Keratinocyte (primary cell): ENCODE data around the gene MEA1. TPM values are rescaled to one million over a fixed set of nuclear protein-coding genes. Genes with fewer than 3 reads are reported as not detected.
A peak's percentile ranks its signal among the peaks of the same experiment; 100 is the strongest.

ENCODE experiments used
- DNase-seq: peaks from one replicate; pipeline ENCODE4 v3.0.0-alpha.2; 2011; ENCODE audit warnings: low read depth, missing footprints, low spot score
- FAIRE-seq: peaks from 2 replicates; lab custom pipeline; 2011; peaks lifted over from hg19 to GRCh38; lab: Jason Lieb, UNC
- H2AFZ ChIP-seq: 2 replicates; pipeline ENCODE4 v1.6.0; 2012; ENCODE audit warnings: low read length, control low read depth, inconsistent platforms; ENCODE audit not compliant: control insufficient read depth
- H3K27ac ChIP-seq: 2 replicates; pipeline ENCODE4 v1.5.1; 2011; ENCODE audit warnings: low read length; ENCODE audit not compliant: control insufficient read depth, insufficient read depth
- H3K27me3 ChIP-seq: 3 replicates; pipeline ENCODE4 v1.6.0; 2011; ENCODE audit warnings: low read length; ENCODE audit not compliant: control insufficient read depth, insufficient read depth; ENCODE audit errors: extremely low read depth
- H3K36me3 ChIP-seq, 2 experiments: 2 replicates in 1 of 2; 3 replicates in 1 of 2; pipeline ENCODE4 v1.5.1; 2011; ENCODE audit warnings: low read length in 2 of 2, mild to moderate bottlenecking in 1 of 2; ENCODE audit not compliant: control insufficient read depth in 2 of 2, insufficient read depth in 2 of 2; ENCODE audit errors: extremely low read depth in 1 of 2
- H3K4me1 ChIP-seq: 3 replicates; pipeline ENCODE4 v1.5.1; 2011; ENCODE audit warnings: low read length; ENCODE audit not compliant: control insufficient read depth, insufficient read depth; ENCODE audit errors: extremely low read depth
- H3K4me2 ChIP-seq: 3 replicates; pipeline ENCODE4 v1.6.0; 2011; ENCODE audit warnings: low read depth, low read length; ENCODE audit not compliant: control insufficient read depth, insufficient read depth; ENCODE audit errors: extremely low read depth
- H3K4me3 ChIP-seq, 3 experiments: fragments of 200-600 bp in 1 of 3; sonication (generic) in 1 of 3; 2 replicates in 2 of 3; 3 replicates in 1 of 3; pipeline ENCODE4 v1.5.1; 2011 to 2016; ENCODE audit warnings: low read length in 3 of 3, mild to moderate bottlenecking in 3 of 3, control low read depth in 2 of 3, inconsistent platforms in 1 of 3, low read depth in 1 of 3, mixed read lengths in 1 of 3, mixed run types in 1 of 3, moderate library complexity in 1 of 3; ENCODE audit not compliant: control insufficient read depth in 2 of 3, insufficient read depth in 2 of 3; ENCODE audit errors: extremely low read depth in 1 of 3
- H3K79me2 ChIP-seq: 2 replicates; pipeline ENCODE4 v1.6.0; 2012; ENCODE audit warnings: low read length; ENCODE audit not compliant: control insufficient read depth, insufficient read depth
- H3K9ac ChIP-seq: 3 replicates; pipeline ENCODE4 v1.6.0; 2011; ENCODE audit warnings: low read length; ENCODE audit not compliant: control insufficient read depth, insufficient read depth; ENCODE audit errors: extremely low read depth
- H3K9me1 ChIP-seq: 3 replicates; pipeline ENCODE4 v1.6.0; 2011; ENCODE audit warnings: low read length; ENCODE audit not compliant: control insufficient read depth, insufficient read depth; ENCODE audit errors: extremely low read depth
- H3K9me3 ChIP-seq: 2 replicates; pipeline ENCODE4 v1.5.1; 2012; ENCODE audit warnings: low read depth, low read length; ENCODE audit not compliant: control insufficient read depth
- H4K20me1 ChIP-seq: 3 replicates; pipeline ENCODE4 v1.6.0; 2011; ENCODE audit warnings: low read length; ENCODE audit not compliant: control insufficient read depth, insufficient read depth; ENCODE audit errors: extremely low read depth
- CTCF ChIP-seq, 3 experiments: IDR thresholded peaks in 1 of 3; conservative IDR thresholded peaks in 1 of 3; optimal IDR thresholded peaks in 1 of 3; 2 replicates in 2 of 3; 3 replicates in 1 of 3; pipeline versions ENCODE3 to v1.5.1; 2011; ENCODE audit warnings: low read length in 3 of 3, mild to moderate bottlenecking in 3 of 3, moderate library complexity in 2 of 3, control low read depth in 1 of 3, inconsistent platforms in 1 of 3; ENCODE audit not compliant: insufficient read depth in 2 of 3; ENCODE audit errors: extremely low read depth in 1 of 3
- EZH2 ChIP-seq: IDR thresholded peaks from one replicate; pipeline ENCODE4 v1.6.1; 2012; ENCODE audit warnings: inconsistent platforms, mild to moderate bottlenecking, low read length, moderate library complexity
- dilution Hi-C: fragments of 300-500 bp; cut with MboI; formaldehyde crosslinking; loops from one replicate; pipeline ENCODE4 v1.7.0; 2020; ENCODE audit warnings: low sequenced_read_pairs; ENCODE audit not compliant: extremely low pct_ligation_motif_present
- polyA plus RNA-seq, 5 experiments: library from polyadenylated mRNA; depleted of rRNA in 3 of 5; stranded (reverse) in 3 of 5; stranded (forward) in 1 of 5; unstranded in 1 of 5; fragments of >200 nt; gene quantifications; 1 replicate in 1 of 5; 2 replicates in 3 of 5; 3 replicates in 1 of 5; pipeline versions ENCODE4 v1.2.1 to v1.2.3, GENCODE V29; 2011 to 2012; ENCODE audit warnings: missing spikeins in 2 of 5, low read depth in 1 of 5, low replicate concordance in 1 of 5

The MEA1 gene
- polyA plus RNA-seq, 1 donor (not counting 4 experiments of a cell fraction or from before 2014, with no cell fraction given), result 76.1 TPM

- peaks cover 8% of the 10 kb centered on the region for H3K4me1 ChIP-seq
- H4K20me1 ChIP-seq, result no peaks in the 10 kb centered on the region
- H2AFZ ChIP-seq, result no peak overlapping the region
- H3K79me2 ChIP-seq, result peaks cover 8% of the 10 kb centered on the region
- peaks cover 32 to 45% of the 10 kb centered on the region in 2 experiments for H3K36me3 ChIP-seq
- no peak overlapping the region for H3K9ac ChIP-seq
- H3K4me2 ChIP-seq, result no peak overlapping the region
- FAIRE-seq (no peak), DNase-seq (no peak)
- H3K27ac ChIP-seq, result no peak overlapping the region
- dilution Hi-C loops, result no loop called here
- H3K27me3 ChIP-seq, result no peaks in the 10 kb centered on the region
- H3K9me3 ChIP-seq, result no peaks in the 10 kb centered on the region
- H3K4me3 ChIP-seq, result no peak overlapping the region
- no peaks in the 10 kb centered on the region for H3K9me1 ChIP-seq
- peak; percentile 41 to 69 (median 66) for TF ChIP-seq CTCF (optimal IDR thresholded peaks at IDR 0.05 in 1 of 3, IDR thresholded peaks at IDR 0.05 in 1 of 3, conservative IDR thresholded peaks at IDR 0.05 in 1 of 3; ENCODE audit: extremely low read depth in 1 of 3, insufficient read depth in 2 of 3, low read length in 3 of 3)
- TF ChIP-seq EZH2, result no peak
Observed at GRCh38 chr6:43009124-43009523, 4.6 kb downstream of the MEA1 start.

GRCh38 chr6:43007126-43007525, 6.6 kb downstream of the MEA1 start:
- FAIRE-seq (no peak), DNase-seq (no peak)
- Histone ChIP-seq H2AFZ (no peak overlapping the region), H3K36me3 (peaks cover 30 to 38% of the 10 kb centered on the region in 2 experiments), H3K9me3 (no peaks in the 10 kb centered on the region), H3K4me1 (no peaks in the 10 kb centered on the region), H3K9ac (no peak overlapping the region), H3K27ac (no peak overlapping the region), H3K4me2 (no peak overlapping the region), H4K20me1 (no peaks in the 10 kb centered on the region), H3K27me3 (no peaks in the 10 kb centered on the region), H3K4me3 (no peak overlapping the region), H3K79me2 (peaks cover 1% of the 10 kb centered on the region), H3K9me1 (no peaks in the 10 kb centered on the region)
- no peak for TF ChIP-seq CTCF (optimal IDR thresholded peaks at IDR 0.05 in 1 of 3, IDR thresholded peaks at IDR 0.05 in 1 of 3, conservative IDR thresholded peaks at IDR 0.05 in 1 of 3; ENCODE audit: extremely low read depth in 1 of 3, insufficient read depth in 2 of 3, low read length in 3 of 3)
- dilution Hi-C loops, result no loop called here
